HCT116 (cell line): ENCODE measurements around the gene SLC11A1. TPM values are rescaled to one million over a fixed set of nuclear protein-coding genes. Genes with fewer than 3 reads are reported as not detected.

Experiments
- ATAC-seq: fragments of 200-7000 bp; cut with Tn5 transposase; 2 replicates; pipeline ENCODE4 v1.9.1; 2020; ENCODE audit warnings: mild to moderate bottlenecking, moderate library complexity
- BruUV-seq: library from RNA; stranded (reverse); fragments of 400-500 nt; replicated peaks from 2 replicates; lab custom pipeline; 2021; lab: Mats Ljungman, UMichigan
- CTCF ChIA-PET: fragments of 300-600 bp; sonication (Branson Sonifier 250); formaldehyde crosslinking; loops from one replicate; lab custom pipeline; 2021; ENCODE audit warnings: antibody characterized with exemption; lab: Charles Lee
- POLR2A ChIA-PET: fragments of 300-600, 350-600 bp; sonication (Branson Sonifier 250); formaldehyde crosslinking; loops from one replicate; lab custom pipeline; 2021; ENCODE audit warnings: antibody characterized with exemption; lab: Charles Lee
- RAD21 ChIA-PET, 2 experiments: fragments of 300-600 bp; sonication (Branson Sonifier 250); formaldehyde crosslinking; loops; one replicate each; lab custom pipeline; 2023; ENCODE audit warnings: low total read pairs in 2 of 2; ENCODE audit not compliant: uncharacterized antibody in 2 of 2, unreplicated experiment in 2 of 2, low non-redundant PET in 1 of 2; lab: Charles Lee
- DNase-seq: peaks from one replicate; pipeline ENCODE4 v3.0.0-alpha.2; 2010; ENCODE audit warnings: low read depth, low spot score
- H2AFZ ChIP-seq: fragments of 200-600 bp; shearing (Covaris generic), sonication (generic); 2 replicates; pipeline ENCODE4 v1.6.1; 2017; ENCODE audit warnings: low read depth, mixed run types, mixed read lengths, antibody characterized with exemption, low read length; ENCODE audit not compliant: poor library complexity, severe bottlenecking
- H3K27ac ChIP-seq: 2 replicates; pipeline ENCODE4 v1.5.1; 2012; ENCODE audit warnings: low read depth, low read length
- H3K27me3 ChIP-seq: fragments of 200-600 bp; sonication (generic); 2 replicates; pipeline ENCODE4 v1.6.1; 2016; ENCODE audit warnings: mixed run types, low read length, mixed read lengths; ENCODE audit not compliant: insufficient read depth
- H3K36me3 ChIP-seq, 2 experiments: fragments of 200-500 bp in 1 of 2; fragments of 200-600 bp in 1 of 2; sonication (Bioruptor generic) in 1 of 2; sonication (generic) in 1 of 2; 2 replicates each; pipeline versions ENCODE4 v1.5.1 to v1.6.1; 2014 to 2016; ENCODE audit warnings: low read length in 2 of 2, inconsistent platforms in 1 of 2, mixed read lengths in 1 of 2, mixed run types in 1 of 2; ENCODE audit not compliant: insufficient read depth in 2 of 2, control insufficient read depth in 1 of 2
- H3K4me1 ChIP-seq, 2 experiments: fragments of 200-600 bp in 1 of 2; sonication (generic) in 1 of 2; 2 replicates each; pipeline versions ENCODE4 v1.5.1 to v1.6.1; 2012 to 2017; ENCODE audit warnings: low read length in 2 of 2, inconsistent platforms in 1 of 2, mild to moderate bottlenecking in 1 of 2, mixed read lengths in 1 of 2, mixed run types in 1 of 2, moderate library complexity in 1 of 2; ENCODE audit not compliant: insufficient read depth in 2 of 2, control insufficient read depth in 1 of 2
- H3K4me2 ChIP-seq: fragments of 200-600 bp; sonication (generic); 2 replicates; pipeline ENCODE4 v1.6.1; 2017; ENCODE audit warnings: mixed run types, low read length, mixed read lengths
- H3K4me3 ChIP-seq, 2 experiments: fragments of 200-600 bp in 1 of 2; sonication (generic) in 1 of 2; replicated peaks in 1 of 2; 2 replicates each; pipeline ENCODE4 v1.5.1; 2011 to 2016; ENCODE audit warnings: low read length in 2 of 2, control low read depth in 1 of 2, low read depth in 1 of 2, mild to moderate bottlenecking in 1 of 2, mixed read lengths in 1 of 2, mixed run types in 1 of 2
- H3K79me2 ChIP-seq: fragments of 200-600 bp; sonication (generic); 2 replicates; pipeline ENCODE4 v1.6.1; 2017; ENCODE audit warnings: mild to moderate bottlenecking, mixed run types, low read length, moderate library complexity, mixed read lengths; ENCODE audit not compliant: insufficient read depth
- H3K9ac ChIP-seq: fragments of 200-600 bp; sonication (generic); 2 replicates; pipeline ENCODE4 v1.6.1; 2016; ENCODE audit warnings: low read length, mixed read lengths
- H3K9me2 ChIP-seq: fragments of 200-600 bp; sonication (generic), shearing (Covaris generic); 2 replicates; pipeline ENCODE4 v1.6.1; 2017; ENCODE audit warnings: mixed run types, mild to moderate bottlenecking, moderate library complexity; ENCODE audit not compliant: insufficient read depth
- H3K9me3 ChIP-seq, 2 experiments: fragments of 200-500 bp in 1 of 2; fragments of 200-600 bp in 1 of 2; sonication (Bioruptor generic) in 1 of 2; sonication (generic) in 1 of 2; 2 replicates each; pipeline ENCODE4 v1.6.1; 2014 to 2017; ENCODE audit warnings: low read length in 2 of 2, mixed read lengths in 2 of 2, inconsistent platforms in 1 of 2, low read depth in 1 of 2, mild to moderate bottlenecking in 1 of 2, mixed run types in 1 of 2, moderate library complexity in 1 of 2; ENCODE audit not compliant: control insufficient read depth in 1 of 2, insufficient read depth in 1 of 2
- H4K20me1 ChIP-seq: fragments of 200-600 bp; sonication (generic), shearing (Covaris generic); 2 replicates; pipeline ENCODE4 v1.6.1; 2017; ENCODE audit warnings: mixed run types, mild to moderate bottlenecking, moderate library complexity; ENCODE audit not compliant: insufficient read depth
- ATF3 ChIP-seq: IDR thresholded peaks from 2 replicates; pipeline ENCODE4 v1.6.1; 2012
- CEBPB ChIP-seq: IDR thresholded peaks from 2 replicates; pipeline ENCODE4 v1.6.1; 2012; ENCODE audit warnings: low read depth
- CTCF ChIP-seq, 3 experiments: fragments of 200-600 bp in 1 of 3; sonication (generic) in 1 of 3; IDR thresholded peaks in 2 of 3; conservative IDR thresholded peaks in 1 of 3; 2 replicates each; pipeline ENCODE4 v1.5.1; 2012 to 2017; ENCODE audit warnings: low read depth in 2 of 3, low read length in 2 of 3, antibody characterized with exemption in 1 of 3, borderline replicate concordance in 1 of 3, control low read depth in 1 of 3, mild to moderate bottlenecking in 1 of 3, mixed read lengths in 1 of 3, mixed run types in 1 of 3, moderate library complexity in 1 of 3; ENCODE audit not compliant: insufficient read depth in 1 of 3
- EGR1 ChIP-seq: IDR thresholded peaks from 2 replicates; pipeline ENCODE4 v1.6.1; 2012; ENCODE audit warnings: low read depth
- ELF1 ChIP-seq: IDR thresholded peaks from 2 replicates; pipeline ENCODE4 v1.6.1; 2012; ENCODE audit warnings: low read depth, borderline replicate concordance
- EZH2 ChIP-seq: fragments of 200-600 bp; sonication (generic); IDR thresholded peaks from 2 replicates; pipeline ENCODE4 v1.6.1; 2017; ENCODE audit warnings: antibody characterized with exemption, mixed run types
- EZH2phosphoT487 ChIP-seq: fragments of 200-600 bp; IDR thresholded peaks from 2 replicates; pipeline ENCODE4 v1.6.1; 2018; ENCODE audit warnings: antibody characterized with exemption, borderline replicate concordance
- JUND ChIP-seq: IDR thresholded peaks from 2 replicates; pipeline ENCODE4 v1.6.1; 2012
- MAX ChIP-seq: IDR thresholded peaks from 2 replicates; pipeline ENCODE4 v1.6.1; 2012
- POLR2A ChIP-seq: IDR thresholded peaks from 2 replicates; pipeline ENCODE4 v1.7.0; 2011; ENCODE audit warnings: borderline replicate concordance; ENCODE audit not compliant: insufficient read depth, insufficient read length; ENCODE audit errors: extremely low read depth
- POLR2AphosphoS5 ChIP-seq: IDR thresholded peaks from 2 replicates; pipeline ENCODE4 v1.6.1; 2011; ENCODE audit warnings: mild to moderate bottlenecking, low read depth, low read length, moderate library complexity
- RAD21 ChIP-seq: IDR thresholded peaks from 2 replicates; pipeline ENCODE4 v1.6.1; 2012; ENCODE audit warnings: low read depth, mild to moderate bottlenecking
- REST ChIP-seq: IDR thresholded peaks from 2 replicates; pipeline ENCODE4 v1.6.1; 2012; ENCODE audit warnings: low read depth
- SP1 ChIP-seq: IDR thresholded peaks from 2 replicates; pipeline ENCODE4 v1.6.1; 2012; ENCODE audit warnings: low read depth
- SRF ChIP-seq: IDR thresholded peaks from 2 replicates; pipeline ENCODE4 v1.6.1; 2012; ENCODE audit warnings: low read depth
- TCF7L2 ChIP-seq: IDR thresholded peaks from 2 replicates; pipeline ENCODE4 v1.7.0; 2011; ENCODE audit warnings: borderline replicate concordance, inconsistent platforms; ENCODE audit not compliant: insufficient read depth, insufficient read length; ENCODE audit errors: extremely low read depth
- YY1 ChIP-seq: IDR thresholded peaks from 2 replicates; pipeline ENCODE4 v1.6.1; 2011; ENCODE audit warnings: low read length, low read depth, moderate library complexity, mild to moderate bottlenecking; ENCODE audit not compliant: insufficient replicate concordance; ENCODE audit errors: extremely low read depth
- ZBTB33 ChIP-seq: IDR thresholded peaks from 2 replicates; pipeline ENCODE4 v1.6.1; 2011; ENCODE audit warnings: mild to moderate bottlenecking, low read length, moderate library complexity; ENCODE audit not compliant: insufficient replicate concordance; ENCODE audit errors: extremely low read depth
- ZFX ChIP-seq: fragments of 450-650 bp; IDR thresholded peaks from 2 replicates; pipeline ENCODE4 v1.6.1; 2017
- ZNF274 ChIP-seq: fragments of 200-500 bp; sonication (Bioruptor generic); IDR thresholded peaks from 2 replicates; pipeline ENCODE4 v1.6.1; 2014; ENCODE audit warnings: mild to moderate bottlenecking, low read depth, low read length, inconsistent platforms
- intact Hi-C: fragments of 100-400 bp; cut with micrococcal nuclease; formaldehyde crosslinking; loops from 2 replicates; pipeline ENCODE4 v1.10.0; 2022
- total RNA-seq: library from RNA; stranded (reverse); gene quantifications from one replicate; pipeline ENCODE4 v1.2.1, GENCODE V29; 2021; ENCODE audit not compliant: unreplicated experiment

The SLC11A1 gene
- total RNA-seq, 1 experiment from 2014 or later = 0.42 TPM

GRCh38 chr2:218343591-218343990, 38.5 kb upstream of the SLC11A1 start:
- TF ChIP-seq SRF = no peak
- no peak for TF ChIP-seq POLR2AphosphoS5
- TF ChIP-seq JUND = no peak
- no peak for TF ChIP-seq SP1
- no peak for TF ChIP-seq TCF7L2
- no peak for TF ChIP-seq YY1
- no peak for TF ChIP-seq REST
- TF ChIP-seq ZNF274 = no peak
- no peak for TF ChIP-seq CEBPB
- no peak for TF ChIP-seq POLR2A
- no peak for TF ChIP-seq CTCF (IDR thresholded peaks at IDR 0.05 in 2 of 3, conservative IDR thresholded peaks at IDR 0.05 in 1 of 3; ENCODE audit: borderline replicate concordance in 1 of 3, insufficient read depth in 1 of 3, low read depth in 2 of 3, low read length in 2 of 3)
- TF ChIP-seq EGR1 = no peak
- TF ChIP-seq RAD21 = no peak
- no peak for TF ChIP-seq MAX
- no peak for TF ChIP-seq ATF3
- TF ChIP-seq EZH2 = no peak
- no peak for TF ChIP-seq ZFX
- no peak for TF ChIP-seq EZH2phosphoT487
- no peak for TF ChIP-seq ELF1
- TF ChIP-seq ZBTB33 = no peak
- Histone ChIP-seq H3K27ac (no peak overlapping the region), H3K4me3 (no peak overlapping the region), H4K20me1 (no peaks in the 10 kb centered on the region), H3K9ac (no peak overlapping the region), H3K9me3 (no peaks in the 10 kb centered on the region), H3K36me3 (no peaks in the 10 kb centered on the region), H3K27me3 (no peaks in the 10 kb centered on the region), H3K4me1 (no peaks in the 10 kb centered on the region), H3K79me2 (no peaks in the 10 kb centered on the region), H3K9me2 (no peaks in the 10 kb centered on the region), H3K4me2 (no peak overlapping the region), H2AFZ (no peak overlapping the region)
- ChIA-PET CTCF (no interaction called here), RAD21 (no interaction called here), POLR2A (no interaction called here)
- no peak for DNase-seq
- intact Hi-C loops = no loop called here
- no TSS peak for BruUV-seq
- ATAC-seq = peak; percentile 39; the same call in 1 of the 2 replicates
